Hindlimb muscle (tissue), 1 donor: ENCODE results near the gene HOXC12. TPM values are rescaled to one million over a fixed set of nuclear protein-coding genes. Genes with fewer than 3 reads are reported as not detected.

Experiments
- DNase-seq: peaks from one replicate; pipeline ENCODE4 v3.0.0-alpha.2; 2013
- polyA plus RNA-seq: library from polyadenylated mRNA; unstranded; fragments of 120-200 nt; gene quantifications from one replicate; pipeline ENCODE4 v1.2.1, GENCODE V29; 2013; ENCODE audit not compliant: insufficient read length

HOXC12 gene
- polyA plus RNA-seq, 1 donor, result 0.48 TPM

- DNase-seq, result no peak
These were observed 53.5 kb downstream of the HOXC12 start for GRCh38 chr12:54008260-54008552.

Other genes with a start within 250 kb of the HOXC12 start
- 97.2 TPM for gene CALCOCO1, start 227.5 kb upstream of the HOXC12 start, polyA plus RNA-seq
- not detected for gene CISTR, start 202.9 kb upstream of the HOXC12 start, polyA plus RNA-seq
- gene HOXC13, start 16.1 kb upstream of the HOXC12 start, polyA plus RNA-seq, result 0.10 TPM
- gene HOXC11, start 18.2 kb downstream of the HOXC12 start, polyA plus RNA-seq, result 7.1 TPM
- gene HOTAIR, start 20.1 kb downstream of the HOXC12 start, polyA plus RNA-seq, result 7.6 TPM
- gene HOXC10, start 30.2 kb downstream of the HOXC12 start, polyA plus RNA-seq, result 57.9 TPM
- 17.4 TPM for gene HOXC9, start 45.3 kb downstream of the HOXC12 start, polyA plus RNA-seq
- 6.6 TPM for gene HOXC8, start 54.1 kb downstream of the HOXC12 start, polyA plus RNA-seq
- 16.3 TPM for gene HOXC6, start 73.5 kb downstream of the HOXC12 start, polyA plus RNA-seq
- gene HOXC5, start 78.1 kb downstream of the HOXC12 start, polyA plus RNA-seq, result 1.8 TPM
- 21.4 TPM for gene HOXC4, start 98.9 kb downstream of the HOXC12 start, polyA plus RNA-seq
- 27.6 TPM for gene SMUG1, start 234.1 kb downstream of the HOXC12 start, polyA plus RNA-seq